ENCODE results near the gene KRTAP10-4. TPM values are rescaled to one million over a fixed set of nuclear protein-coding genes. Genes with fewer than 3 reads are reported as not detected.
A peak's percentile ranks its signal among the peaks of the same experiment; 100 is the strongest.

Gene KRTAP10-4
- total and polyA plus RNA-seq, 12 donors, result not detected

GRCh38 chr21:44593598-44594405 is 20.3 kb downstream of the KRTAP10-4 start:
- intact Hi-C loops (cut with DNase I), result no loop called here
- DNase-seq (no peak), ATAC-seq (peak in 2 of 8 donors; percentile 20 to 44)
- H3K27ac ChIP-seq, result no peak overlapping the region
- no peaks in the 10 kb centered on the region for H3K36me3 ChIP-seq
- WGBS, 2 donors, result 42 to 46% methylated on average over 20 of the region's 20 CpGs
- TF ChIP-seq CTCF (IDR thresholded peaks at IDR 0.05), result no peak
- peaks cover 0 to 4% (median 0%) of the 10 kb centered on the region in 9 donors for H3K4me1 ChIP-seq
- H3K9me3 ChIP-seq, result peaks cover 0 to 5% (median 0%) of the 10 kb centered on the region in 11 donors
- H3K4me3 ChIP-seq, result no peak overlapping the region
- H3K27me3 ChIP-seq, result peaks cover 0 to 53% (median 12%) of the 10 kb centered on the region in 7 donors

- Histone ChIP-seq H3K4me1 (peaks cover 0 to 4% (median 0%) of the 10 kb centered on the region in 9 donors), H3K4me3 (no peak overlapping the region), H3K27me3 (peaks cover 0 to 53% (median 15%) of the 10 kb centered on the region in 7 donors), H3K27ac (no peak overlapping the region), H3K36me3 (no peaks in the 10 kb centered on the region), H3K9me3 (peaks cover 0 to 10% (median 0%) of the 10 kb centered on the region in 11 donors)
- ATAC-seq, result no peak
- no peak for DNase-seq
- 79 to 82% methylated on average over 12 of the region's 12 CpGs for WGBS, 2 donors
- no peak for TF ChIP-seq CTCF (IDR thresholded peaks at IDR 0.05)
- intact Hi-C loops (cut with DNase I), result no loop called here
Measured at GRCh38 chr21:44594406-44594916, 20.9 kb downstream of the KRTAP10-4 start.

GRCh38 chr21:44595524-44595923 is 22.0 kb downstream of the KRTAP10-4 start:
- ATAC-seq (no peak), DNase-seq (no peak)
- no peak for TF ChIP-seq CTCF (IDR thresholded peaks at IDR 0.05)
- no peaks in the 10 kb centered on the region for H3K36me3 ChIP-seq
- H3K27me3 ChIP-seq, result peaks cover 0 to 52% (median 11%) of the 10 kb centered on the region in 7 donors
- H3K9me3 ChIP-seq, result peaks cover 0 to 10% (median 0%) of the 10 kb centered on the region in 11 donors
- 75 to 86% methylated on average over 6 of the region's 6 CpGs for WGBS, 2 donors
- no peak overlapping the region for H3K4me3 ChIP-seq
- intact Hi-C loops (cut with DNase I), result no loop called here
- H3K27ac ChIP-seq, result no peak overlapping the region
- H3K4me1 ChIP-seq, result peaks cover 0 to 4% (median 0%) of the 10 kb centered on the region in 9 donors

GRCh38 chr21:44596068-44596725 is 22.7 kb downstream of the KRTAP10-4 start:
- Histone ChIP-seq H3K9me3 (peaks cover 0 to 10% (median 0%) of the 10 kb centered on the region in 11 donors), H3K36me3 (no peaks in the 10 kb centered on the region), H3K27me3 (peaks cover 0 to 59% (median 11%) of the 10 kb centered on the region in 7 donors), H3K4me3 (no peak overlapping the region), H3K27ac (no peak overlapping the region), H3K4me1 (peaks cover 0 to 4% (median 0%) of the 10 kb centered on the region in 9 donors)
- TF ChIP-seq CTCF (IDR thresholded peaks at IDR 0.05), result no peak
- ATAC-seq, result no peak
- intact Hi-C loops (cut with DNase I), result no loop called here
- no peak for DNase-seq
- whole genome bisulfite sequencing, 2 donors, result 75% methylated on average over 9 of the region's 9 CpGs

Data from heart right ventricle (tissue), 16 donors.